Ovary (tissue), 1 donor: ENCODE data around the gene MAPK13.

Experiments used
- EP300 ChIP-seq: sonication (generic); formaldehyde crosslinking; IDR thresholded peaks from one replicate; pipeline ENCODE4 v1.6.1; 2017; ENCODE audit warnings: antibody characterized with exemption
- POLR2A ChIP-seq: fragments of 450-650 bp; IDR thresholded peaks from one replicate; pipeline ENCODE4 v1.6.1; 2017; ENCODE audit warnings: antibody characterized with exemption, mild to moderate bottlenecking, moderate library complexity

GRCh38 chr6:36101691-36102090 is 28.6 kb upstream of the MAPK13 start:
- TF ChIP-seq EP300 (no peak), POLR2A (no peak)
